DLD1 (cell line): Measurements from ENCODE around the gene SETBP1.

Experiments used
- in situ Hi-C: cut with HindIII; loops from 2 replicates; pipeline ENCODE4 v1.10.0; 2017; ENCODE audit warnings: low sequenced_read_pairs

The SETBP1 gene

GRCh38 chr18:45100321-45101105, 419.8 kb downstream of the SETBP1 start:
- in situ Hi-C loops: no loop called here

GRCh38 chr18:45102126-45102525, 421.4 kb downstream of the SETBP1 start:
- in situ Hi-C loops: no loop called here

DNA sequence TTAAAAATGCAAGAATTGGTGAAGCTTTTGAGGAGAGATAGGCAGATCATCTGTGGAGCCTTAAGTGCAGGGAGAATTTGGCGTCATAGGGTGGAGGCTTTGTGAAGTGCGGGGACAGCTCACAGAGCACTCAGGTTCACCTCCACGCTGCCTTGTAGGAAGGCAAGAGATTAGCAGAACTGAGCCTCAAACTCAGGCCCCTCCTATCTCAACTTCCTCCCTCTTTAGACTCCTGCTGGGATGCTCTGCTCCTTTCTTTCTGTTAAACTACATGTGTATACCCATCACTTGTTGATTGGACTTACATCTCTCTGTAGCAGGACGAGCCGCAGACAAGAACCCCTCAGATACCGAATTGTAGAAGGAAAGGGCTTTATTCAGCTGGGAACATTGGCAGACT, 422.2 kb downstream of the SETBP1 start:
- in situ Hi-C loops: no loop called here

DNA sequence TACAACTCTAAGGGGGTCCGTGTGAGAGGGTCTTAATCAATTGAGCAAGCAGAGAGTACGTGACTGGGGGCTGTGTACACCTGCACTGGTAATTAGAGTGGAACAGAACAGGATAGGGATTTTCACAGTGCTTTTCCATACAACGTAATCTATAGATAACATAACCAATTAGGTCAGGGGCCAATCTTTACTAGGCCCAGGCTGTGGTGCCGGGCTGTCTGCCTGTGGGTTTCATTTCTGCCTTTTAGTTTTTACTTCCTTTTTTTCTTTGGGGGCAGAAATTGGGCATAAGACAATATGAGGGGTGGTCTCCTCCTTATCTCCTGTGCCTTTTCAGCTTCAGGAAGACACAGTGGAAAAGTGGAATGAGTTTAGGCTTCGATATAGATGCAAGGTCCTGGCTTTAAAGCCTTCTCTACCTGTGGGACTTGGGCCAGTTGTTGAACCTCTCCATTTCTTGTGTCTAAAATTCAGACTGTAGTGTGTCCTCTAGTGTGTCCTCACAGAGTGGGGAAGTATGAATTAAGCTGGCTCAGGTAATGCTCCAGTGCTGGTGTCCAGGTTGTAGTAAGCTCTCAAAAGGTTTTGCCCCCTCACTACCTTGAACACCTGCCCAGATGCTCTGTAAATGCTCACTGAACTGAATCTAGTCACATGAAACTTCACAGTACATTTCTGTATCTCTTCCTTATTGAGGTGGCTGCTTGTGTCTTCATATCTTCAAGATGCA, 422.8 kb downstream of the SETBP1 start:
- in situ Hi-C loops: no loop called here

DNA sequence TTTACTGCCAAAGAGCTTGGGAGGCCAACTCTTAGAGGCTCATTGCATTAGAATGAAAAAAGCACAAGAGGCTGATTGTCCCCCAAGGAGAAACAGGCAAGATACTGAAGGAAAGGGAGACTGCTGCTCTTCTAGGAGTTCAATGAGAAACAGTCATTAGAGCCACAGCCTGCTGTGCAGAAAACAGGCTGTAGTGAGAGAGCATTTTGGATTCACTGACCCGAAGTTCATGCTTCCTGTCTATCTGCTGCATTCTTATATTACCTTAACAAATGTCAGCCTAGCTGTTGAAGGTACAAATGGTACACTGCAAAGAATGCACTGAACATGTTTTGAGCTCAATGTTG, 423.3 kb downstream of the SETBP1 start:
- in situ Hi-C loops: no loop called here

DNA sequence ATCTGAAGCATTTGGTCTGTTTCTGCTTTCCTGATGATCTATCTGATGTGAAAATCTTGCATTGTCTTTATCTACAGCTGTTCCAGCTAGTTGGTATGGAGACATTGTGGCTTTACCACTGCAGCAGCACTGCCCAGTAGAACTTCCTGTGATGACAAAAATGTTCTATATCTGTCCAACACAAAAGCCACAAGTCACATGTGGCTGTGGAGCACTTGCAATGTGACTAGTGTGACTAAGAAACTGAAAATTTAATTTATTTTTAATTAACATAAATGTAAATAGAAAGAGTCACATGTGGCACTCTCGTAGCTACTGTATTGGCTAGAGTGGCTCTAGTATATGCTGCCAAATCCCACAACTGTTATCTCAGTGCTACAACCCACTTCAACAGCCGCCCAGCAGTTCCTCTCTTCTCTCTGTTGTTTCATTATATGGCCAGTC, 425.7 kb downstream of the SETBP1 start:
- in situ Hi-C loops: no loop called here

DNA sequence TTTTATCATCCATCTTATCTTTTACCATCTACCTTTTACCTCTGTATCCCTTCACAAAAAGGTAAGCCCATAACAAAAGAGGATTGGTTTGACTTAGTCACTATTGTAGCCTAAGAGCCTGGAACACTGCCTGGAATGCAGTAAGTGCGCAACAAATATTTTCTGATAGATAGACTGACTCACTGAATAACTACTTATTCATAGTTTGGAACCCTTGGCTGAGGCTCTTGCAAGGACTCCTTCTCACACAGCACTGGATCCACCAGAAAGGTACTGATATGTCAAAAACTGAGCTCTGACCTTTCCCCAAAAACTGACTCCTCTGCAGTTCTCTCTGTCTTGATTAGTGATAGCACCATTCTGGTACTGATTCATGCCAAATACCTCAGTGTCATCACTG, 426.7 kb downstream of the SETBP1 start:
- in situ Hi-C loops: no loop called here

GRCh38 chr18:45108754-45109153, 428.1 kb downstream of the SETBP1 start:
- in situ Hi-C loops: no loop called here

DNA sequence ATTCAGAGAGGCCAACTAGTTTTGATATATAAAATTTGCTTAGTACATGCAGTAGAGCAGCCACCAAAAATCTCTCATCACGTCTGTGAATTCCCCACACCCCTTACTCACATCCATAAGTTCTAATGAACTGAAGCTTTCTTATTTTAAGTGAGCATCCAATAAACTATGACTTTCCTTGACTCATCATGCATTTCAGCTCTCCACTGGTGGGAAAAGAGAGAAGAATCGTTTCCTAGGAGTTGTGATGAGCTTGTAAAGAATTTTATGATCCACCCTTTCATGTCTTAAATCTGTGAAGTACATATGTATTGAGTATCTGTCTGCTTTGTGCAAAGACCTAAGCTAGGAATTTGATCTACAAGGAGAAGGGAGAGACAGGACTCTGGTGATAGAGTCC, 428.6 kb downstream of the SETBP1 start:
- in situ Hi-C loops: no loop called here

GRCh38 chr18:45109706-45110105, 429.0 kb downstream of the SETBP1 start:
- in situ Hi-C loops: no loop called here

DNA sequence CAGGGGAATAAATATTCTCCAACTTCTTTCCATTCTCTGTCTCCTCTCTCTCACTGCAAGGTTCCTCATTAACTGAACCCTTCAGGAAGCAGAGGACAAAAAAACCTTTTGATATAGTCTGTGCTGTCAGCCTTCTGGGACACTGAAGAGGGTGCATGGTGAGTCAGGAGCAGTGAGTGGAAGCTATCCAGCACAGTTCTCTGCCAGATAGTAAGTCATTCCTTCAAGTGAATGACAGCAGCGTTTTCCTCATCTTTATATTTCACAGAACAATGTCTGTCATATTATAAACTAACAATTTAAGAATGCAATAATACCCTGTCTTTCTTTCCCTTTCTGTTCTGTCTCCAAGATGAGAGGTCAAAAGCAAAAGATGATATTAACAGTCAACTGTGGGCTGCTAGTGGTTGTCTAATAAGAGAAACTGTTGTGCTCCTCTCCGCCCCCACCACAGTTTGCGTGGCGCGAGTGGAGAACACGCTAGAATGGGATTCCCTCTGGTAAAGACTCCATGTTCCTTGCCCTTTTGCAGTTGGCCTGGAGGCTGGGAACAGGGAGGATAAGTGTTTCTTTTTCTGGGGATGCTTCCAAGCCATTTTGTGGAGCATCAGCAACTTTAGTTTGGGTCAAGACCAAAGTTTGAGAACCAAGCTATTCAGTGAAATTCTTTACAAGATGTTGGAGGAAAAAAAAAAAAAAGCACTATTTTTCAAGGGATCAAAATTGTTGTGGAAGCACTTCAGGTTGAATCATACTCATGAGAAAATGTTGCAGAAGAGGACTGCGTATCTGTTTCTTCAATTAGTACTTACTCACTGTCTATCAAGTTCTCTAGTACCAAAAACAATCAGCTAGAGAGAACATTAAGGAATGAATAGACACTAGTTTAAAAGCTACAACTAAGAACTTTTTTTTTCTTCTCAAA, 430.2 kb downstream of the SETBP1 start:
- in situ Hi-C loops: no loop called here

GRCh38 chr18:45111502-45111848, 430.8 kb downstream of the SETBP1 start:
- in situ Hi-C loops: no loop called here

- in situ Hi-C loops: no loop called here
These were observed 432.0 kb downstream of the SETBP1 start for GRCh38 chr18:45112682-45113081.

DNA sequence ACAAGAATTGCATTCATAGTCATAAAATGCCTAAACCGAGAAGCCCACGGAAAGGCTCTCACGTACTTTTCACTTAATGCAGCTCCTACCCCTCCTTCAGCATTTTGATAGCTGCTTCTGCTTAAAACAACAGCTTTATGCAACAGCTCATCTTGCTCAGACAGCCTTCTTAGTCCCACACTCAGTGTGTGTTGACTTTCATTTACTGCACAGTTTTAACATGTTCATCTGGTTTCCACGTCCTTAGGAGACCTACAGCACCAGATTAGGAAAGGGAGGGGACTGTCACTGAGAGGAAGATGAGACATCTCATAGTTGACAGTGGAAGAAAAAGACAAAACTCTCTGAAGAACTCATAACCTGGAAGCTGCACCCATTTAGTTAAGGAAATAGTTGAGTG, 435.4 kb downstream of the SETBP1 start:
- in situ Hi-C loops: no loop called here
